SK-N-SH (cell line): ENCODE data around the gene KIF20B. TPM values are rescaled to one million over a fixed set of nuclear protein-coding genes. Genes with fewer than 3 reads are reported as not detected.

Source experiments
- CTCF ChIA-PET: fragments of 300-600, 350-600 bp; formaldehyde crosslinking; extraction: SDS; loops from one replicate; lab custom pipeline; 2021; lab: Yijun Ruan, JAX
- POLR2A ChIA-PET: fragments of 350-600 bp; sonication (Branson Sonifier 250); formaldehyde crosslinking; extraction: SDS; loops from one replicate; lab custom pipeline; 2020; ENCODE audit warnings: antibody characterized with exemption, inconsistent platforms; lab: Yijun Ruan, JAX
- DNase-seq: peaks from one replicate; pipeline ENCODE4 v3.0.0; 2012
- H2AFZ ChIP-seq: fragments of 200-600 bp; sonication (generic); 2 replicates; pipeline ENCODE4 v1.8.1; 2016; ENCODE audit warnings: antibody characterized with exemption, mild to moderate bottlenecking, low read depth
- H3F3A ChIP-seq: fragments of 200-600 bp; sonication (generic); replicated peaks from 2 replicates; pipeline ENCODE3; 2016; ENCODE audit warnings: antibody characterized with exemption, mild to moderate bottlenecking; ENCODE audit not compliant: insufficient read depth
- H3K27ac ChIP-seq, 2 experiments: fragments of 200-500 bp in 1 of 2; fragments of 200-600 bp in 1 of 2; sonication (Bioruptor generic) in 1 of 2; sonication (generic), shearing (Covaris generic) in 1 of 2; 2 replicates each; pipeline versions ENCODE4 v1.5.1 to v1.6.1; 2014 to 2016; ENCODE audit warnings: low read depth in 2 of 2, inconsistent platforms in 1 of 2, low read length in 1 of 2, mild to moderate bottlenecking in 1 of 2, mixed read lengths in 1 of 2
- H3K27me3 ChIP-seq: fragments of 200-600 bp; sonication (generic), shearing (Covaris generic); 2 replicates; pipeline ENCODE4 v1.6.1; 2016; ENCODE audit warnings: mixed run types; ENCODE audit not compliant: insufficient read depth
- H3K36me3 ChIP-seq, 2 experiments: fragments of 200-500 bp in 1 of 2; fragments of 200-600 bp in 1 of 2; sonication (Bioruptor generic) in 1 of 2; sonication (generic) in 1 of 2; replicated peaks in 1 of 2; 2 replicates each; pipeline versions ENCODE3 to v1.5.1; 2014 to 2016; ENCODE audit warnings: low read length in 1 of 2, mild to moderate bottlenecking in 1 of 2; ENCODE audit not compliant: insufficient read depth in 2 of 2, control insufficient read depth in 1 of 2
- H3K4me1 ChIP-seq, 2 experiments: fragments of 200-500 bp in 1 of 2; fragments of 200-600 bp in 1 of 2; sonication (Bioruptor generic) in 1 of 2; sonication (generic), shearing (Covaris generic) in 1 of 2; 2 replicates each; pipeline versions ENCODE4 v1.5.1 to v1.6.1; 2014 to 2016; ENCODE audit warnings: low read depth in 1 of 2, low read length in 1 of 2, mixed run types in 1 of 2; ENCODE audit not compliant: insufficient read depth in 2 of 2, control insufficient read depth in 1 of 2
- H3K4me2 ChIP-seq: fragments of 200-600 bp; sonication (generic), shearing (Covaris generic); 2 replicates; pipeline ENCODE4 v1.6.1; 2017; ENCODE audit warnings: mixed run types
- H3K4me3 ChIP-seq, 2 experiments: fragments of 200-500 bp in 1 of 2; fragments of 200-600 bp in 1 of 2; sonication (Bioruptor generic) in 1 of 2; sonication (generic), shearing (Covaris generic) in 1 of 2; 2 replicates each; pipeline versions ENCODE4 v1.5.1 to v1.8.1; 2014 to 2016; ENCODE audit warnings: low read depth in 2 of 2, inconsistent platforms in 1 of 2, low read length in 1 of 2, mild to moderate bottlenecking in 1 of 2, mixed read lengths in 1 of 2, moderate library complexity in 1 of 2
- H3K79me2 ChIP-seq: fragments of 200-600 bp; sonication (generic); 2 replicates; pipeline ENCODE4 v1.8.1; 2017; ENCODE audit warnings: mild to moderate bottlenecking; ENCODE audit not compliant: insufficient read depth
- H3K9ac ChIP-seq: fragments of 200-600 bp; sonication (generic); 2 replicates; pipeline ENCODE4 v1.6.1; 2017; ENCODE audit warnings: mixed run types
- H3K9me2 ChIP-seq: fragments of 200-600 bp; sonication (generic); 2 replicates; pipeline ENCODE4 v1.6.1; 2017; ENCODE audit warnings: mixed run types
- H3K9me3 ChIP-seq: fragments of 200-600 bp; sonication (generic); 2 replicates; pipeline ENCODE4 v1.6.1; 2017; ENCODE audit warnings: mixed run types, mild to moderate bottlenecking, moderate library complexity
- H4K20me1 ChIP-seq: fragments of 200-600 bp; sonication (generic); 2 replicates; pipeline ENCODE4 v1.6.1; 2017; ENCODE audit warnings: mild to moderate bottlenecking, mixed run types; ENCODE audit not compliant: insufficient read depth
- CTCF ChIP-seq: fragments of 200-600 bp; sonication (generic); IDR thresholded peaks from 2 replicates; pipeline ENCODE4 v1.6.1; 2017; ENCODE audit warnings: antibody characterized with exemption, mild to moderate bottlenecking, moderate library complexity
- ELF1 ChIP-seq: IDR thresholded peaks from 2 replicates; pipeline ENCODE4 v1.4.0; 2012
- EP300 ChIP-seq, 2 experiments: IDR thresholded peaks; 2 replicates each; pipeline versions ENCODE4 v1.4.0 to v1.6.1; 2012; ENCODE audit warnings: borderline replicate concordance in 1 of 2, low read depth in 1 of 2, low read length in 1 of 2
- EZH2phosphoT487 ChIP-seq: fragments of 200-600 bp; sonication (generic); IDR thresholded peaks from 2 replicates; pipeline ENCODE4 v1.6.1; 2017; ENCODE audit warnings: low read depth, mixed run types, mild to moderate bottlenecking, antibody characterized with exemption, moderate library complexity, borderline replicate concordance
- GATA2 ChIP-seq: sonication (generic); formaldehyde crosslinking; IDR thresholded peaks from 2 replicates; pipeline ENCODE4 v1.5.0; 2020; ENCODE audit warnings: mild to moderate bottlenecking, missing genetic modification reagents
- MAX ChIP-seq: IDR thresholded peaks from 2 replicates; pipeline ENCODE4 v1.4.0; 2012; ENCODE audit warnings: low read depth
- MXI1 ChIP-seq: IDR thresholded peaks from 2 replicates; pipeline ENCODE4 v1.6.1; 2012; ENCODE audit warnings: mild to moderate bottlenecking, low read depth, low read length, improper control_type of control experiment
- NRF1 ChIP-seq: IDR thresholded peaks from 2 replicates; pipeline ENCODE4 v1.6.1; 2012; ENCODE audit warnings: low read depth, mild to moderate bottlenecking, low read length
- POLR2AphosphoS5 ChIP-seq: IDR thresholded peaks from 2 replicates; pipeline ENCODE4 v1.6.1; 2012; ENCODE audit warnings: low read depth, low read length
- RAD21 ChIP-seq: IDR thresholded peaks from 2 replicates; pipeline ENCODE4 v1.6.1; 2012; ENCODE audit warnings: mild to moderate bottlenecking, low read length
- REST ChIP-seq: IDR thresholded peaks from 2 replicates; pipeline ENCODE4 v1.6.1; 2012; ENCODE audit warnings: mild to moderate bottlenecking, low read depth, low read length, moderate library complexity
- RXRA ChIP-seq: IDR thresholded peaks from 2 replicates; pipeline ENCODE4 v1.4.0; 2012; ENCODE audit warnings: low read depth, mild to moderate bottlenecking, borderline replicate concordance
- SMC3 ChIP-seq: IDR thresholded peaks from 2 replicates; pipeline ENCODE4 v1.6.1; 2012; ENCODE audit warnings: low read depth, low read length, improper control_type of control experiment
- TAF1 ChIP-seq: IDR thresholded peaks from 2 replicates; pipeline ENCODE4 v1.6.1; 2012; ENCODE audit warnings: low read depth, mild to moderate bottlenecking, low read length, moderate library complexity, borderline replicate concordance
- TCF12 ChIP-seq: IDR thresholded peaks from 2 replicates; pipeline ENCODE4 v1.4.0; 2012
- USF1 ChIP-seq: IDR thresholded peaks from 2 replicates; pipeline ENCODE4 v1.4.0; 2012; ENCODE audit warnings: low read depth, borderline replicate concordance
- YY1 ChIP-seq: IDR thresholded peaks from 2 replicates; pipeline ENCODE4 v1.4.0; 2012; ENCODE audit warnings: low read depth, mild to moderate bottlenecking
- ZBTB33 ChIP-seq: IDR thresholded peaks from 2 replicates; pipeline ENCODE4 v1.4.0; 2012; ENCODE audit warnings: low read depth, borderline replicate concordance
- WGBS: methylation state at CpG from one replicate; pipeline ENCODE4 v1.1.6; 2017; ENCODE audit warnings: low lambda C conversion rate; 5-methylcytosine and 5-hydroxymethylcytosine counted together
- polyA plus RNA-seq, 3 experiments: library from polyadenylated mRNA; depleted of rRNA; stranded (reverse); fragments of >200 nt; gene quantifications; 2 replicates each; pipeline ENCODE4 v1.2.3, GENCODE V29; 2012

Gene KIF20B
- polyA plus RNA-seq, 1 of the 3 experiments (the other 2 are of a cell fraction): 1.5 TPM

GRCh38 chr10:89664203-89664602, 37.2 kb upstream of the KIF20B start:
- 45% methylated on average over 3 of the region's 3 CpGs for WGBS
- Histone ChIP-seq H3K27ac (no peak overlapping the region), H4K20me1 (no peaks in the 10 kb centered on the region), H3F3A (no peaks in the 10 kb centered on the region), H3K9me2 (no peaks in the 10 kb centered on the region), H3K9ac (no peak overlapping the region), H3K79me2 (no peaks in the 10 kb centered on the region), H2AFZ (no peak overlapping the region), H3K27me3 (no peaks in the 10 kb centered on the region), H3K9me3 (no peaks in the 10 kb centered on the region), H3K4me1 (peaks cover 4 to 7% of the 10 kb centered on the region in 2 experiments; a peak in 2 of 4 replicates), H3K4me2 (no peak overlapping the region), H3K4me3 (no peak overlapping the region), H3K36me3 (no peaks in the 10 kb centered on the region)
- POLR2A ChIA-PET: no interaction called here
- TF ChIP-seq GATA2 (CRISPR knock-in tag) (no peak), ELF1 (no peak), CTCF (no peak), RXRA (no peak)
- no peak for DNase-seq
- CTCF ChIA-PET: interaction anchor here (1.1 kb wide), 1 partner anchor 37 kb away, joined by 3 read pairs; the partner anchor contains the start of gene KIF20B

GRCh38 chr10:89665302-89665701, 36.1 kb upstream of the KIF20B start:
- ChIA-PET CTCF (interaction anchor here (1.3 kb wide), 1 partner anchor 12 kb away, joined by 4 read pairs; no protein-coding TSS in a partner anchor), POLR2A (no interaction called here)
- Histone ChIP-seq H3K9me3 (no peaks in the 10 kb centered on the region), H4K20me1 (no peaks in the 10 kb centered on the region), H3K79me2 (no peaks in the 10 kb centered on the region), H3K27me3 (no peaks in the 10 kb centered on the region), H3K4me2 (no peak overlapping the region), H3K4me1 (peaks cover 0 to 4% of the 10 kb centered on the region in 2 experiments; a peak in 1 of 4 replicates), H3K9ac (no peak overlapping the region), H3F3A (no peaks in the 10 kb centered on the region), H3K4me3 (no peak overlapping the region), H3K27ac (no peak overlapping the region), H3K9me2 (no peaks in the 10 kb centered on the region), H2AFZ (no peak overlapping the region), H3K36me3 (no peaks in the 10 kb centered on the region)
- WGBS: 73% methylated on average over 2 of the region's 2 CpGs
- DNase-seq: no peak
- TF ChIP-seq TAF1 (no peak), POLR2AphosphoS5 (no peak), SMC3 (no peak), MAX (no peak), RXRA (no peak), USF1 (no peak), NRF1 (no peak), REST (no peak), ZBTB33 (no peak), YY1 (no peak), EZH2phosphoT487 (no peak), ELF1 (no peak), EP300 (IDR thresholded peaks at IDR 0.05; ENCODE audit: borderline replicate concordance in 1 of 2, low read depth in 1 of 2, low read length in 1 of 2) (no peak), TCF12 (no peak), MXI1 (no peak), RAD21 (no peak)
